PC-3 (cell line): Measurements from ENCODE around the gene PIH1D1.

ENCODE experiments used
- CTCF ChIP-seq: fragments of 300-600 bp; sonication (generic); conservative IDR thresholded peaks from 2 replicates; pipeline ENCODE4 v1.5.1; 2017; ENCODE audit warnings: antibody characterized with exemption, low read depth, mild to moderate bottlenecking, low read length
- EZH2 ChIP-seq: fragments of 300-600 bp; sonication (generic); IDR thresholded peaks from one replicate; pipeline ENCODE4 v1.6.1; 2017; ENCODE audit warnings: antibody characterized with exemption, mild to moderate bottlenecking, low read length; ENCODE audit not compliant: unreplicated experiment

- no peak for TF ChIP-seq CTCF
- no peak for TF ChIP-seq EZH2
Measured at GRCh38 chr19:49435670-49436069, 15.9 kb downstream of the PIH1D1 start.
